Spleen (tissue), 7 donors: Measurements from ENCODE around the gene TMEM114.

ENCODE experiments used
- CTCF ChIP-seq, 11 experiments: fragments of 200-600 bp in 7 of 11; fragments of 450-650 bp in 4 of 11; sonication (generic) in 4 of 11; IDR thresholded peaks in 8 of 11; conservative IDR thresholded peaks in 3 of 11; 1 replicate in 7 of 11; 2 replicates in 4 of 11; pipeline versions ENCODE4 v1.4.0 to v1.8.0; 2016 to 2021; ENCODE audit warnings: antibody characterized with exemption in 11 of 11, inconsistent platforms in 4 of 11, mild to moderate bottlenecking in 1 of 11
- POLR2A ChIP-seq, 3 donors: fragments of 450-650 bp; IDR thresholded peaks; one replicate each; pipeline ENCODE4 v1.5.1; 2017; ENCODE audit warnings: antibody characterized with exemption in 3 of 3, mild to moderate bottlenecking in 1 of 3
- POLR2AphosphoS5 ChIP-seq, 3 donors: sonication (generic); formaldehyde crosslinking; IDR thresholded peaks; one replicate each; pipeline ENCODE4 v1.5.1; 2017; ENCODE audit warnings: antibody characterized with exemption in 3 of 3
- donor health status: DM: no; HTN: no; CAD: no; lungs with moderate emphysema.
- donor health status: DM: no; HTN: no; CAD: no.
- donor health status: DM: no; HTN: no; CAD: no.

GRCh38 chr16:8522757-8523156 is 67.6 kb downstream of the TMEM114 start:
- TF ChIP-seq CTCF (IDR thresholded peaks at IDR 0.05 in 8 of 11, conservative IDR thresholded peaks at IDR 0.05 in 3 of 11): no peak
- no peak for TF ChIP-seq POLR2A (IDR thresholded peaks at IDR 0.05)
- no peak for TF ChIP-seq POLR2AphosphoS5 (IDR thresholded peaks at IDR 0.05)
